NT2/D1 (cell line): Measurements from ENCODE around the gene MIXL1.

Experiments
- DNase-seq: peaks from one replicate; pipeline ENCODE4 v3.0.0-alpha.2; 2011; ENCODE audit warnings: low read depth, low spot score
- H3K27me3 ChIP-seq: 2 replicates; pipeline ENCODE4 v1.6.0; 2011; ENCODE audit warnings: mild to moderate bottlenecking; ENCODE audit not compliant: insufficient read length, insufficient read depth
- H3K36me3 ChIP-seq: 2 replicates; pipeline ENCODE4 v1.6.1; 2011; ENCODE audit warnings: mild to moderate bottlenecking, low read length, mixed read lengths; ENCODE audit not compliant: insufficient read depth, insufficient read length
- H3K4me1 ChIP-seq: 2 replicates; pipeline ENCODE4 v1.5.1; 2011; ENCODE audit not compliant: insufficient read depth, insufficient read length
- H3K4me3 ChIP-seq: 2 replicates; pipeline ENCODE4 v1.5.1; 2011; ENCODE audit warnings: low read depth; ENCODE audit not compliant: insufficient read length
- H3K9ac ChIP-seq: 2 replicates; pipeline ENCODE4 v1.6.0; 2011; ENCODE audit warnings: low read depth; ENCODE audit not compliant: insufficient read length
- H3K9me3 ChIP-seq: 2 replicates; pipeline ENCODE4 v1.5.1; 2011; ENCODE audit warnings: mild to moderate bottlenecking, low read length; ENCODE audit not compliant: insufficient read depth
- SUZ12 ChIP-seq: IDR thresholded peaks from 2 replicates; pipeline ENCODE4 v1.6.1; 2011; ENCODE audit not compliant: insufficient read length, insufficient read depth; ENCODE audit errors: extremely low read depth
- YY1 ChIP-seq: IDR thresholded peaks from 2 replicates; pipeline ENCODE4 v1.6.1; 2011; ENCODE audit not compliant: insufficient read length, insufficient read depth
- ZNF274 ChIP-seq: IDR thresholded peaks from 2 replicates; pipeline ENCODE4 v1.6.1; 2011; ENCODE audit warnings: mild to moderate bottlenecking, low read depth, low read length

The MIXL1 gene

DNA sequence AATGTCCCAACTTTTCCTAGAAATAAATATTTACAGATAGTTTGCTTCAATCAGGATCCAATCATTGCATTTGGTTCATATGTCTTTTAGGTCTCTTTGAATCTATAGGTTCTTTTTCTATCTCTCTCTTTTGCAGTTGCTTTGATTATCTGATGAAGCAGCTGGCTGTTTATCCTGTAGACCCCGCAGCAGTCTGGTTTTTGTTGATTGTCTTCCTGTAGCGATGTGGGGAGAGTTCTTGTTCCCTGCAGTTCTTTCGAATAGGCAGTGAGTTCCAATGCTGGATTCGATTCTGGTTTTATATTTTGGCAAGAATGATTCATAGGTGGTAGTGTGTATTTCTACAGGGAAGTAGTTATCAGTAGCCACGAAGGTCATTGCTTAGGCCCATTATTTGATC, 7.4 kb upstream of the MIXL1 start:
- Histone ChIP-seq H3K27me3 (no peaks in the 10 kb centered on the region), H3K4me1 (peaks cover 14% of the 10 kb centered on the region), H3K9ac (no peak overlapping the region), H3K36me3 (no peaks in the 10 kb centered on the region), H3K9me3 (no peaks in the 10 kb centered on the region), H3K4me3 (no peak overlapping the region)
- DNase-seq: no peak
- TF ChIP-seq YY1 (no peak), ZNF274 (no peak), SUZ12 (no peak)

DNA sequence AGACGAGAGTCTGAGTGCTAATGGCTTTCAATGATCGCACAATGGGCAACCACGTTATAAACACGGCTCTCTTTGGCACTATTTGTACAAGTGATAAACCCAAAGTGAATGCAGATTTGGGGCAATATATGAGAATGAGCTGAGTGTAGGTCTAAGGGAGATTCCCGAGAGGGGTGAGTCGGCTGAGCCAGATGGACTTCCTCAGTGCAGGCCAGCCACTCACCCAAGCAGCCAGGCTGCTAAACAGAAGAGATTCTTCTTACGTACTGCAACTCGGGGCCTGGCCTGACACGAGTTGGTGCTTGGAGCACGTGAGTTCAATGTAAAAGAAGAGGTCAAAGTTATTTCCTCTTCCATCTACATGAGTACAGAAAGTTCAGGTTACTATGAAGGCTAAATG, 6.2 kb upstream of the MIXL1 start:
- Histone ChIP-seq H3K36me3 (no peaks in the 10 kb centered on the region), H3K4me3 (no peak overlapping the region), H3K9ac (no peak overlapping the region), H3K27me3 (peaks cover 3% of the 10 kb centered on the region), H3K4me1 (peaks cover 14% of the 10 kb centered on the region), H3K9me3 (no peaks in the 10 kb centered on the region)
- no peak for TF ChIP-seq SUZ12
- no peak for TF ChIP-seq YY1
- TF ChIP-seq ZNF274: no peak
- DNase-seq: no peak

GRCh38 chr1:226220473-226221189, 2.8 kb upstream of the MIXL1 start:
- H3K9ac ChIP-seq: no peak overlapping the region
- DNase-seq: no peak
- H3K36me3 ChIP-seq: no peaks in the 10 kb centered on the region
- no peak overlapping the region for H3K4me3 ChIP-seq
- H3K27me3 ChIP-seq: peaks cover 33% of the 10 kb centered on the region
- no peaks in the 10 kb centered on the region for H3K9me3 ChIP-seq
- peaks cover 2% of the 10 kb centered on the region for H3K4me1 ChIP-seq
- TF ChIP-seq YY1: no peak
- TF ChIP-seq SUZ12: no peak
- TF ChIP-seq ZNF274: no peak

DNA sequence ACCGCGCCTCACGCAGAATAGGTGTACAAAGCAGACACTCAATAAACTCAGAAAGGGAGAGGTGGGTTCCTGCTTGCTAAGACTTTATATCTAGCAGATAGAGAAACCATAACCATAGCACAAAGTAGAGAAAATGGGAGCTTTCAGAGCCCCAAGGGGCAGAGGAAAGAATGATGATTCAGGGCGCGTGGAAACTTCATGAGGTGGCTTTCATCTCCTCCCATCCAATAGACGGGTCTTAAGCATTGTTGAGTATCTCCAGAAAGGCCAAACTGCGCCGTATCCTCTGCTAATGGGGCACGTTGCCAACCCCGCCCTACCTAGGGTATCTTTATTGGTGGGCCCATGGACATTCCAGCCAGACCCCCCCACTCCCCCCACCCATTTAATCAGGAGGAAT, 778 bp upstream of the MIXL1 start:
- Histone ChIP-seq H3K27me3 (peaks cover 36% of the 10 kb centered on the region), H3K9me3 (no peaks in the 10 kb centered on the region), H3K9ac (no peak overlapping the region), H3K36me3 (no peaks in the 10 kb centered on the region), H3K4me3 (peak overlapping the region; percentile 78), H3K4me1 (peaks cover 2% of the 10 kb centered on the region)
- no peak for DNase-seq
- TF ChIP-seq SUZ12 (no peak), ZNF274 (no peak), YY1 (no peak)

- H3K9ac ChIP-seq: peak overlapping the region; percentile 89
- peaks cover 36% of the 10 kb centered on the region for H3K27me3 ChIP-seq
- H3K9me3 ChIP-seq: no peaks in the 10 kb centered on the region
- peaks cover 2% of the 10 kb centered on the region for H3K4me1 ChIP-seq
- DNase-seq: no peak
- peaks cover 3% of the 10 kb centered on the region for H3K36me3 ChIP-seq
- H3K4me3 ChIP-seq: peak overlapping the region; percentile 78
- TF ChIP-seq YY1: no peak
- no peak for TF ChIP-seq SUZ12
- TF ChIP-seq ZNF274: no peak
These were observed 351 bp downstream of the MIXL1 start for GRCh38 chr1:226223786-226224244.

- Histone ChIP-seq H3K9ac (no peak overlapping the region), H3K4me1 (peaks cover 2% of the 10 kb centered on the region), H3K9me3 (no peaks in the 10 kb centered on the region), H3K27me3 (peaks cover 36% of the 10 kb centered on the region), H3K4me3 (no peak overlapping the region), H3K36me3 (peaks cover 20% of the 10 kb centered on the region)
- TF ChIP-seq SUZ12: no peak
- no peak for TF ChIP-seq YY1
- no peak for TF ChIP-seq ZNF274
- no peak for DNase-seq
These were observed 3.1 kb downstream of the MIXL1 start for GRCh38 chr1:226226601-226227000.

DNA sequence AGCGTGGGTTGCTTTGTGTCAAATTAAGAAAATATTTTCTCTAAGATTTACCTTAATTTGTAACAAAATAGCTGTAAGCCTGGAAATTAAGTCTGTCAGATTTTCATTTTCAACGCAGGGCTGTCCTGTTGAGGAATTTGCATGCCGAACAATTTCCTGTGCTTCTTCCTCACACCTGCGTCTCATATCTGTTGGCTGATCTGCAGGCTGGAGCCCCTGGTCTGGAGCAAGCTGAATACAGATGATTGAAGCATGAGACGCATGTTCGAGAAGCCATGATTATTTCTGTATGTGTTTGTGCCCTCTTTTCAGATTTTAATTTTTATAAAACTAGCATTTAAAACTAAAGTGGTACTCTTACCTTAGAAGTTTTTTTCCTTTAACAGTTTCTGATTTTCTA, 9.8 kb downstream of the MIXL1 start:
- TF ChIP-seq ZNF274 (no peak), YY1 (no peak), SUZ12 (no peak)
- H3K4me1 ChIP-seq: no peaks in the 10 kb centered on the region
- peaks cover 68% of the 10 kb centered on the region for H3K36me3 ChIP-seq

DNA sequence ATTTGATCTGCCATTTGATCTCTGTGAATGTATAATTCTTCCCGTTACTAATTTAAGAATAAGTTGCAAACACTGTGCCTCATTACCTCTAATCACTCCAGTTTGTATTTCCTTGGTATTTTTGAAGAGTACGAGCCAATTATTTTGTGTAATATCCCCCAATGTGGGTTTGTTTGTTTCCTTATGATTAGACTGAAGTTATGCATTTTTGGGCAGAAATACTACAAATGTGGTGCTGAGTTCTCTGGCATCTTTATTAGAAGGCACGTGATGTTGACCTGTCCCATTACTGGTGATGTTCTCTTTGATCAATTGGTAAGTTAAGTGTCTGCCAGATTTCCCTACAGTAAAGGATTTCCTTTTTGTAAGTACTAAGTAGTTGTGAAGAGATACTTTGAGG, 10.3 kb downstream of the MIXL1 start:
- Histone ChIP-seq H3K9me3 (no peaks in the 10 kb centered on the region), H3K36me3 (peaks cover 70% of the 10 kb centered on the region), H3K4me1 (no peaks in the 10 kb centered on the region), H3K27me3 (no peaks in the 10 kb centered on the region), H3K9ac (no peak overlapping the region), H3K4me3 (no peak overlapping the region)
- no peak for DNase-seq
- no peak for TF ChIP-seq SUZ12
- TF ChIP-seq ZNF274: no peak
- TF ChIP-seq YY1: no peak

More for the DNA sequence above, 9.8 kb downstream of the MIXL1 start:
- Histone ChIP-seq H3K4me3 (no peak overlapping the region), H3K9ac (no peak overlapping the region), H3K9me3 (no peaks in the 10 kb centered on the region), H3K27me3 (no peaks in the 10 kb centered on the region)
- no peak for DNase-seq
